ENCODE data around the gene LY6G6D.
A peak's percentile ranks its signal among the peaks of the same experiment; 100 is the strongest.

The LY6G6D gene

GRCh38 chr6:31725502-31726350, 10.6 kb downstream of the LY6G6D start:
- DNase-seq (ENCODE audit: low read depth): no peak
- no peak for TF ChIP-seq CTCF (IDR thresholded peaks at IDR 0.05; ENCODE audit: control insufficient read depth, extremely low read depth, insufficient read depth)
- H3K4me3 ChIP-seq (ENCODE audit: low read depth, low read length): no peak overlapping the region

- H3K4me3 ChIP-seq (ENCODE audit: low read depth, low read length): no peak overlapping the region
- TF ChIP-seq CTCF (IDR thresholded peaks at IDR 0.05; ENCODE audit: control insufficient read depth, extremely low read depth, insufficient read depth): no peak
- DNase-seq (ENCODE audit: low read depth): no peak
These were observed 12.0 kb downstream of the LY6G6D start for GRCh38 chr6:31727034-31727716.

- DNase-seq (ENCODE audit: low read depth): no peak
- no peak overlapping the region; the same call in 1 of the 2 replicates for H3K4me3 ChIP-seq (ENCODE audit: low read depth, low read length)
These were observed 12.8 kb downstream of the LY6G6D start for GRCh38 chr6:31727717-31728671.

GRCh38 chr6:31728767-31729514, 13.8 kb downstream of the LY6G6D start, which contains the start of gene DDAH2:
Gene DDAH2, minus strand, starts transcription at chr6:31729299. Its CDS starts 138 bp downstream, at chr6:31729161.
- no peak for TF ChIP-seq CTCF (IDR thresholded peaks at IDR 0.05; ENCODE audit: control insufficient read depth, extremely low read depth, insufficient read depth)
- peak within 1 kb of the TSS; percentile 85 for H3K4me3 ChIP-seq (ENCODE audit: low read depth, low read length)
- DNase-seq (ENCODE audit: low read depth): no peak

More at GRCh38 chr6:31727717-31728671, 12.8 kb downstream of the LY6G6D start:
- TF ChIP-seq CTCF (IDR thresholded peaks at IDR 0.05; ENCODE audit: control insufficient read depth, extremely low read depth, insufficient read depth): no peak

DNA sequence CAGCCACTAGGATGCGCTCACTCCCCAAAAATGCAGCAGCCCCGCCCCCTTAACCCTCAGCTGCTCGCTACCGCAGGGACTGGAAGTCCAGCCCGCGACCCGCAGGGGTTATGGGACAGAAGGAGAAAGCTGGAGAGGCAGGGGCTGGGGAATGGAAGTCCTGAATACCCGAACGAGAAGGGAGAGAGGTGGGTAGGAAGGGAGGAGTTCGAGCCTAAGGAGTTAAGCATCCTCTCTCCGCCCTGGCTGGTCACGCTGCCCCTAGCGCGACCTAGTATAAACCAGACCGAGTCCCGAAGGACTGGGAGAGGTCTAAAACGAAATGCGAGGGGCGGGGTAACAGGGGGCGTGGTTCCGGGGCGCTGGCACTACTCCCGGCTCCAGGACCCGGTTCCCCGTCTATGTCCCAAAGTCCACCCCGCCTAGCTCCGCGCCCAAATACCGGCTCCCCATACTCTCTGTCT, 14.4 kb downstream of the LY6G6D start:
- H3K4me3 ChIP-seq (ENCODE audit: low read depth, low read length): peak overlapping the region; percentile 85
- DNase-seq (ENCODE audit: low read depth): peak; percentile 58
- peak; percentile 69 for TF ChIP-seq CTCF (IDR thresholded peaks at IDR 0.05; ENCODE audit: control insufficient read depth, extremely low read depth, insufficient read depth)
